GM21360 (cell line): ENCODE data around the gene CSNK1D.

ENCODE experiments used
- ATAC-seq: cut with Tn5 transposase; IDR thresholded peaks from one replicate; pipeline ENCODE4 v1.9.1; 2021; ENCODE audit warnings: mild to moderate bottlenecking, moderate library complexity; ENCODE audit not compliant: unreplicated experiment

Gene CSNK1D

GRCh38 chr17:82296511-82297279 is 23.2 kb upstream of the CSNK1D start:
- no peak for ATAC-seq

- no peak for ATAC-seq
Measured at GRCh38 chr17:82295472-82295814, 21.9 kb upstream of the CSNK1D start.

- no peak for ATAC-seq
Measured at GRCh38 chr17:82294064-82294773, 20.7 kb upstream of the CSNK1D start.

GRCh38 chr17:82292251-82293154 is 19.0 kb upstream of the CSNK1D start:
- peak; percentile 89 for ATAC-seq

GRCh38 chr17:82291582-82292250 is 18.2 kb upstream of the CSNK1D start:
- no peak for ATAC-seq

GRCh38 chr17:82287868-82288801 is 14.6 kb upstream of the CSNK1D start:
- ATAC-seq, result no peak

GRCh38 chr17:82287013-82287867 is 13.7 kb upstream of the CSNK1D start:
- ATAC-seq, result no peak

GRCh38 chr17:82285141-82285540 is 11.6 kb upstream of the CSNK1D start:
- no peak for ATAC-seq

GRCh38 chr17:82283208-82283749 is 9.8 kb upstream of the CSNK1D start:
- no peak for ATAC-seq

GRCh38 chr17:82282239-82283207 is 9.0 kb upstream of the CSNK1D start:
- no peak for ATAC-seq

- ATAC-seq, result no peak
Measured at GRCh38 chr17:82281502-82282238, 8.2 kb upstream of the CSNK1D start.

- ATAC-seq, result no peak
Measured at GRCh38 chr17:82281076-82281475, 7.6 kb upstream of the CSNK1D start.

GRCh38 chr17:82280537-82280936 is 7.0 kb upstream of the CSNK1D start:
- ATAC-seq, result no peak

- ATAC-seq, result no peak
Measured at GRCh38 chr17:82278786-82279391, 5.4 kb upstream of the CSNK1D start.

GRCh38 chr17:82278308-82278707 is 4.8 kb upstream of the CSNK1D start:
- no peak for ATAC-seq

GRCh38 chr17:82277851-82278250 is 4.4 kb upstream of the CSNK1D start:
- ATAC-seq, result no peak
